Measurements from ENCODE around the gene SMG5.
A peak's percentile ranks its signal among the peaks of the same experiment; 100 is the strongest.

SMG5 gene

GRCh38 chr1:156212833-156213643 lies 69.6 kb downstream of the SMG5 start, which contains the start of gene PMF1 (continued):
- TF ChIP-seq ZNF549 (tag by site-specific recombination; IDR thresholded peaks at IDR 0.05) (no peak), ZNF2 (tag by site-specific recombination; IDR thresholded peaks at IDR 0.05) (peak; percentile 94), ZNF560 (tag by site-specific recombination; IDR thresholded peaks at IDR 0.05; ENCODE audit: borderline replicate concordance) (no peak), ZNF211 (tag by site-specific recombination; IDR thresholded peaks at IDR 0.05; ENCODE audit: low read depth) (no peak), ZNF513 (tag by site-specific recombination; IDR thresholded peaks at IDR 0.05) (no peak), ZNF280D (tag by site-specific recombination; IDR thresholded peaks at IDR 0.05) (0 out of 2 replicates have a peak, but pooled peaks have one; percentile 7), ZNF580 (tag by site-specific recombination; IDR thresholded peaks at IDR 0.05) (no peak; the same call in none of the 2 replicates), ZNF214 (tag by site-specific recombination; IDR thresholded peaks at IDR 0.05; ENCODE audit: borderline replicate concordance) (no peak), ZNF416 (tag by site-specific recombination; IDR thresholded peaks at IDR 0.05) (no peak), ZNF132 (tag by site-specific recombination; IDR thresholded peaks at IDR 0.05; ENCODE audit: borderline replicate concordance) (no peak), SETDB1 (IDR thresholded peaks at IDR 0.05; ENCODE audit: insufficient read length, low read length) (no peak), ZNF157 (tag by site-specific recombination; IDR thresholded peaks at IDR 0.05) (no peak), ZNF677 (tag by site-specific recombination; IDR thresholded peaks at IDR 0.05) (no peak), ZNF398 (tag by site-specific recombination; IDR thresholded peaks at IDR 0.05) (no peak), ZFP37 (tag by site-specific recombination; IDR thresholded peaks at IDR 0.05) (peak; percentile 70; the same call in 1 of the 2 replicates), ZBTB6 (tag by site-specific recombination; IDR thresholded peaks at IDR 0.05) (no peak), HOXA7 (CRISPR knock-in tag; IDR thresholded peaks at IDR 0.05; ENCODE audit: borderline replicate concordance) (no peak), ZNF133 (tag by site-specific recombination; IDR thresholded peaks at IDR 0.05) (no peak), ZNF148 (tag by site-specific recombination; IDR thresholded peaks at IDR 0.05; ENCODE audit: borderline replicate concordance) (no peak; the same call in 1 of the 2 replicates), ZNF10 (tag by site-specific recombination; IDR thresholded peaks at IDR 0.05) (peak; percentile 99), ZEB2 (tag by site-specific recombination; IDR thresholded peaks at IDR 0.05) (peak; percentile 84), ZSCAN4 (tag by site-specific recombination; IDR thresholded peaks at IDR 0.05) (no peak), ZBTB1 (tag by site-specific recombination; IDR thresholded peaks at IDR 0.05) (no peak), ZNF426 (tag by site-specific recombination; IDR thresholded peaks at IDR 0.05) (no peak), ZNF654 (tag by site-specific recombination; IDR thresholded peaks at IDR 0.05; ENCODE audit: low read depth) (no peak), KLF16 (tag by site-specific recombination; IDR thresholded peaks at IDR 0.05) (peak; percentile 90), RBAK (tag by site-specific recombination; IDR thresholded peaks at IDR 0.05) (no peak), ZNF423 (tag by site-specific recombination; IDR thresholded peaks at IDR 0.05) (no peak; the same call in 1 of the 2 replicates)

Measured in HEK293 (cell line).